Measurements from ENCODE around the gene COX19. TPM values are rescaled to one million over a fixed set of nuclear protein-coding genes. Genes with fewer than 3 reads are reported as not detected.
"Not testable (repeated sequence)": the region's sequence is repeated elsewhere in the genome, so short reads cannot be mapped to it uniquely, and the experiment has no call there.

The COX19 gene
- polyA plus RNA-seq, 1 donor = 16.9 TPM

GRCh38 chr7:1012004-1012715, 36.8 kb upstream of the COX19 start:
- no peak for DNase-seq

GRCh38 chr7:1011297-1012003, 36.1 kb upstream of the COX19 start:
- no peak for DNase-seq

GRCh38 chr7:1010226-1010625, 34.9 kb upstream of the COX19 start:
- no peak for DNase-seq

- no peak for DNase-seq
These were observed 34.4 kb upstream of the COX19 start for GRCh38 chr7:1009747-1010146.

GRCh38 chr7:1008733-1009363, 33.5 kb upstream of the COX19 start:
- no peak for DNase-seq

- DNase-seq = no peak
These were observed 32.6 kb upstream of the COX19 start for GRCh38 chr7:1007901-1008300.

- DNase-seq = no peak
These were observed 30.0 kb upstream of the COX19 start for GRCh38 chr7:1005303-1005702.

GRCh38 chr7:1004018-1004852, 28.9 kb upstream of the COX19 start:
- DNase-seq = no peak

GRCh38 chr7:1002445-1002844, 27.1 kb upstream of the COX19 start:
- DNase-seq = not testable (repeated sequence)

- not testable (repeated sequence) for DNase-seq
These were observed 26.7 kb upstream of the COX19 start for GRCh38 chr7:1002026-1002425.

GRCh38 chr7:1001069-1001770, 25.9 kb upstream of the COX19 start:
- DNase-seq = not testable (repeated sequence)

GRCh38 chr7:999941-1000935, 24.9 kb upstream of the COX19 start:
- DNase-seq = no peak

GRCh38 chr7:999149-999879, 24.0 kb upstream of the COX19 start:
- DNase-seq = no peak

GRCh38 chr7:997404-998395, 22.4 kb upstream of the COX19 start:
- DNase-seq = no peak

GRCh38 chr7:996079-996872, 20.9 kb upstream of the COX19 start:
- no peak for DNase-seq

- no peak for DNase-seq
These were observed 20.2 kb upstream of the COX19 start for GRCh38 chr7:995571-995970.

- no peak for DNase-seq
These were observed 19.4 kb upstream of the COX19 start for GRCh38 chr7:994592-995308.

Measured in left kidney (tissue), 2 donors.